Chondrocyte (in vitro differentiated cells): ENCODE data around the gene ITPRIPL1. TPM values are rescaled to one million over a fixed set of nuclear protein-coding genes. Genes with fewer than 3 reads are reported as not detected.

Source experiments
- DNase-seq: peaks from one replicate; pipeline ENCODE4 v3.0.0; 2021; ENCODE audit warnings: mixed read lengths, low spot score
- H3K27ac Mint-ChIP-seq: one replicate; pipeline ENCODE4 v1.8.0; 2021; ENCODE audit warnings: mild to moderate bottlenecking, moderate library complexity, mixed read lengths; ENCODE audit not compliant: unreplicated experiment
- H3K27me3 Mint-ChIP-seq: 2 replicates; pipeline ENCODE4 v1.8.0; 2021; ENCODE audit warnings: low read depth, mixed read lengths
- H3K36me3 Mint-ChIP-seq: 2 replicates; pipeline ENCODE4 v1.8.0; 2021; ENCODE audit warnings: low read depth, mixed read lengths
- H3K4me1 Mint-ChIP-seq: 2 replicates; pipeline ENCODE4 v1.8.0; 2021; ENCODE audit warnings: low read depth, mild to moderate bottlenecking, mixed read lengths
- H3K4me3 Mint-ChIP-seq: one replicate; pipeline ENCODE4 v1.8.0; 2021; ENCODE audit warnings: mild to moderate bottlenecking, moderate library complexity, mixed read lengths; ENCODE audit not compliant: unreplicated experiment
- H3K9me3 Mint-ChIP-seq: 2 replicates; pipeline ENCODE4 v1.8.0; 2021; ENCODE audit warnings: low read depth, mixed read lengths
- total RNA-seq: library from RNA; stranded (reverse); gene quantifications from 3 replicates; pipeline ENCODE4 v1.2.1, GENCODE V29; 2021
- TF ChIP-seq, protein P1 (sequence below): fragments of 200-600 bp; sonication (generic); IDR thresholded peaks from 2 replicates; pipeline ENCODE4 v1.5.0; 2021; ENCODE audit warnings: antibody characterized with exemption, mild to moderate bottlenecking, moderate library complexity

The ITPRIPL1 gene
- total RNA-seq, 1 donor from 2014 or later = 2.8 TPM

DNA sequence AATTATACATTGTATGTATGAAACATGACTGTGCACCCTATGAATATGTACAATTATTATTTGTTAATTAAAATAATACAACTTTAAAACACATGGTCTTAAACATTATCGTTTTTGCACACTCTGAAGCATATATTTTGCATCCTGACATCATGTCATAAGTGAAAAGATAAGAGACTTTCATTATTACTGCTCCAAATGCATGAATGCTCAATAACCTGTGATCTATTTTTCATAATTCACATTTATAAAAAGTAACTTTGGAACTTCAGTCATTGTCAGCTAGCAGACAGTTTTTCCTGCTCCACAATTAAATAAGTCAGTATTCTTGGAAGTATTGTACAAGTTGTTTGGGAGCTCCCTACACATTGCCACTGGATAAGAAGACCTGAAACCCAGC is 1.3 kb upstream of the ITPRIPL1 start:
- Mint-ChIP-seq H3K4me3 (no peak overlapping the region), H3K27me3 (peaks cover 18% of the 10 kb centered on the region), H3K4me1 (peaks cover 23% of the 10 kb centered on the region), H3K9me3 (no peaks in the 10 kb centered on the region), H3K27ac (no peak overlapping the region), H3K36me3 (no peaks in the 10 kb centered on the region)
- no peak for DNase-seq
- TF ChIP-seq, protein P1, sequence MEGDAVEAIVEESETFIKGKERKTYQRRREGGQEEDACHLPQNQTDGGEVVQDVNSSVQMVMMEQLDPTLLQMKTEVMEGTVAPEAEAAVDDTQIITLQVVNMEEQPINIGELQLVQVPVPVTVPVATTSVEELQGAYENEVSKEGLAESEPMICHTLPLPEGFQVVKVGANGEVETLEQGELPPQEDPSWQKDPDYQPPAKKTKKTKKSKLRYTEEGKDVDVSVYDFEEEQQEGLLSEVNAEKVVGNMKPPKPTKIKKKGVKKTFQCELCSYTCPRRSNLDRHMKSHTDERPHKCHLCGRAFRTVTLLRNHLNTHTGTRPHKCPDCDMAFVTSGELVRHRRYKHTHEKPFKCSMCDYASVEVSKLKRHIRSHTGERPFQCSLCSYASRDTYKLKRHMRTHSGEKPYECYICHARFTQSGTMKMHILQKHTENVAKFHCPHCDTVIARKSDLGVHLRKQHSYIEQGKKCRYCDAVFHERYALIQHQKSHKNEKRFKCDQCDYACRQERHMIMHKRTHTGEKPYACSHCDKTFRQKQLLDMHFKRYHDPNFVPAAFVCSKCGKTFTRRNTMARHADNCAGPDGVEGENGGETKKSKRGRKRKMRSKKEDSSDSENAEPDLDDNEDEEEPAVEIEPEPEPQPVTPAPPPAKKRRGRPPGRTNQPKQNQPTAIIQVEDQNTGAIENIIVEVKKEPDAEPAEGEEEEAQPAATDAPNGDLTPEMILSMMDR = no peak

DNA sequence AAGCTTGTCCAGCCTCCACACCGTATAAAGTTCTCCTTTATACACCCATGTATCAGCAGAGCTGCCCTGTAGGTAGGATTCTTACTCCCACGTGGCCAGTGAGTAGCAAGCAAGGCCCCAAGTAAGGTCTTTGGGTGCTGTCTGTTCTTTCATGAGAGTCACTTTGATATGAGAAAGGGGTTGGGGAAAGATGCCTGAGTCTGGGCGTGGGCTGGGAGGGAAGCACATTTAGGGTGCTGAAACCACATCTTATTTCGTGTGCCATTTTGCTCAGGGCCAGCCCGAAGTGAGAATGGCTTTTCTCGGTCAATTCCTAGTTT is 436 bp upstream of the ITPRIPL1 start:
- Mint-ChIP-seq H3K27me3 (peaks cover 18% of the 10 kb centered on the region), H3K27ac (no peak overlapping the region), H3K36me3 (no peaks in the 10 kb centered on the region), H3K4me3 (peak overlapping the region; percentile 79), H3K4me1 (peaks cover 27% of the 10 kb centered on the region), H3K9me3 (no peaks in the 10 kb centered on the region)
- TF ChIP-seq, protein P1 = no peak
- DNase-seq = no peak

DNA sequence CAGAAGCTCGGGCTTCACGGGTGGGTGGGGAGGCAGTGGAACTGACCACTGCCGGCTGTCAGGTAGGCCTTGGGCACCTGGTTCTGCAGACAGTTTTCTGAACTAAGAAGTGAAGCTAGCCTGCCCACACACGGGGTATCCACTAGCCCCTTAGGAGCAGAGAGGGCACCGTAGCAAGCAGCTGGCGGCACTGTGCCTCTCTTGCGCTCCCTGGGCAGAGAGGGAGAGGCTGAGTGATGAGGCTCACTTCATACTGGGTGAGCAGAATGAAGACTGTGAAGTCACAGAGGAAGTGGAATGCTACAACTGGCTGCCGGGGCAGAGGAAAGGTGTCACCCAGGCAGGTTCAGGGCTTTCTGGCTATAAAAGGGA is 753 bp downstream of the ITPRIPL1 start:
- Mint-ChIP-seq H3K27ac (no peak overlapping the region), H3K9me3 (no peaks in the 10 kb centered on the region), H3K4me1 (peaks cover 31% of the 10 kb centered on the region), H3K4me3 (peak overlapping the region; percentile 79), H3K36me3 (no peaks in the 10 kb centered on the region), H3K27me3 (peaks cover 14% of the 10 kb centered on the region)
- TF ChIP-seq, protein P1 = no peak
- no peak for DNase-seq

DNA sequence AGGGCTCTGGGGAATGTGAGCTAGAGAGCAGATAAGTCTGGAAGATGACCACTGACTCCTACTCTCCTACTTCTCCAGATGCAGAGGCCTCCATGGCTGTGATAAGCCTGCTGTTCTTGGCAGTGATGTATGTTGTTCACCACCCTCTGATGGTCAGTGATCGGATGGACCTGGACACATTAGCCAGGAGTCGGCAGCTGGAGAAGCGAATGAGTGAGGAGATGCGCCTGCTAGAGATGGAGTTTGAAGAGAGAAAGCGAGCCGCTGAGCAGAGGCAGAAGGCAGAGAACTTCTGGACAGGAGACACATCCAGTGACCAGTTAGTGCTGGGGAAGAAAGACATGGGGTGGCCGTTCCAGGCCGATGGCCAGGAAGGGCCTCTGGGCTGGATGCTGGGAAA is 1.4 kb downstream of the ITPRIPL1 start:
- Mint-ChIP-seq H3K36me3 (no peaks in the 10 kb centered on the region), H3K4me3 (no peak overlapping the region), H3K27ac (no peak overlapping the region), H3K4me1 (peaks cover 29% of the 10 kb centered on the region), H3K27me3 (peaks cover 13% of the 10 kb centered on the region), H3K9me3 (no peaks in the 10 kb centered on the region)
- no peak for DNase-seq
- TF ChIP-seq, protein P1 = no peak

DNA sequence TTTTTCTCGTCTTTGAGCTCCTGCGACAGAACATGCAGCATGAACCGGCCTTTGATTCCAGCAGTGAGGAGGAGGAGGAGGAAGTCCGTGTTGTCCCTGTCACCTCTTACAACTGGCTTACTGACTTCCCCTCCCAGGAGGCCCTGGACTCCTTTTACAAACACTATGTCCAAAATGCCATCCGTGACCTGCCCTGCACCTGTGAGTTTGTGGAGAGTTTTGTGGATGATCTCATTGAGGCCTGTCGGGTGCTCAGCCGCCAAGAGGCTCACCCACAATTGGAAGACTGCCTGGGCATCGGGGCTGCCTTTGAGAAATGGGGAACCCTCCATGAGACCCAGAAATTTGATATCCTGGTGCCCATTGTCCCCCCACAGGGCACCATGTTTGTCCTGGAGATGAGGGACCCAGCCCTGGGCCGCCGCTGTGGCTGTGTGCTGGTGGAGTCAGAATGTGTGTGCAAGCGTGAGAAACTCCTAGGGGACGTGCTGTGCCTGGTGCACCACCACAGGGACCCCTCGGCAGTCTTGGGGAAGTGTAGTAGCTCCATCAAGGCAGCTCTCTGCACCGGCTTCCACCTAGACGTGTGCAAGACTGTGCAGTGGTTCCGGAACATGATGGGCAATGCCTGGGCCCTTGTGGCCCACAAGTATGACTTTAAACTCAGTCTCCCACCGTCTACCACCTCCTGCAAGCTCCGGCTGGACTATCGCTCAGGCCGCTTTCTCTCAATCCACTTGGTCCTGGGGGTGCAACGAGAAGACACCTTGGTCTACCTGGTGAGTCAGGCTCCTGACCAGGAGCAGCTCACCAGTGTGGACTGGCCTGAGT is 2.1 kb downstream of the ITPRIPL1 start:
- Mint-ChIP-seq H3K9me3 (no peaks in the 10 kb centered on the region), H3K4me1 (peaks cover 25% of the 10 kb centered on the region), H3K27ac (no peak overlapping the region), H3K36me3 (no peaks in the 10 kb centered on the region), H3K27me3 (peaks cover 11% of the 10 kb centered on the region), H3K4me3 (no peak overlapping the region)
- DNase-seq = no peak
- TF ChIP-seq, protein P1 = no peak
